ENCODE data around the gene LRMDA.

- TF ChIP-seq CBX5 (IDR thresholded peaks at IDR 0.05; ENCODE audit: low read depth, low read length), result no peak
- no peak for TF ChIP-seq YY1 (IDR thresholded peaks at IDR 0.05; ENCODE audit: low read depth, low read length)
- TF ChIP-seq SUZ12 (IDR thresholded peaks at IDR 0.05; ENCODE audit: low read length), result no peak
- no peak for TF ChIP-seq POLR2A (IDR thresholded peaks at IDR 0.05; ENCODE audit: control extremely low read depth in 1 of 2, low read depth in 2 of 2, low read length in 2 of 2)
- TF ChIP-seq, protein P1, sequence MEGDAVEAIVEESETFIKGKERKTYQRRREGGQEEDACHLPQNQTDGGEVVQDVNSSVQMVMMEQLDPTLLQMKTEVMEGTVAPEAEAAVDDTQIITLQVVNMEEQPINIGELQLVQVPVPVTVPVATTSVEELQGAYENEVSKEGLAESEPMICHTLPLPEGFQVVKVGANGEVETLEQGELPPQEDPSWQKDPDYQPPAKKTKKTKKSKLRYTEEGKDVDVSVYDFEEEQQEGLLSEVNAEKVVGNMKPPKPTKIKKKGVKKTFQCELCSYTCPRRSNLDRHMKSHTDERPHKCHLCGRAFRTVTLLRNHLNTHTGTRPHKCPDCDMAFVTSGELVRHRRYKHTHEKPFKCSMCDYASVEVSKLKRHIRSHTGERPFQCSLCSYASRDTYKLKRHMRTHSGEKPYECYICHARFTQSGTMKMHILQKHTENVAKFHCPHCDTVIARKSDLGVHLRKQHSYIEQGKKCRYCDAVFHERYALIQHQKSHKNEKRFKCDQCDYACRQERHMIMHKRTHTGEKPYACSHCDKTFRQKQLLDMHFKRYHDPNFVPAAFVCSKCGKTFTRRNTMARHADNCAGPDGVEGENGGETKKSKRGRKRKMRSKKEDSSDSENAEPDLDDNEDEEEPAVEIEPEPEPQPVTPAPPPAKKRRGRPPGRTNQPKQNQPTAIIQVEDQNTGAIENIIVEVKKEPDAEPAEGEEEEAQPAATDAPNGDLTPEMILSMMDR (IDR thresholded peaks at IDR 0.05; ENCODE audit: control extremely low read depth in 1 of 3, insufficient read depth in 1 of 3, low read depth in 1 of 3, low read length in 3 of 3), result no peak
- no peak for TF ChIP-seq CREB1 (IDR thresholded peaks at IDR 0.05)
- TF ChIP-seq MAX (IDR thresholded peaks at IDR 0.05), result no peak
- no peak for TF ChIP-seq TEAD4 (IDR thresholded peaks at IDR 0.05; ENCODE audit: low read depth, low read length)
- TF ChIP-seq, protein P2, sequence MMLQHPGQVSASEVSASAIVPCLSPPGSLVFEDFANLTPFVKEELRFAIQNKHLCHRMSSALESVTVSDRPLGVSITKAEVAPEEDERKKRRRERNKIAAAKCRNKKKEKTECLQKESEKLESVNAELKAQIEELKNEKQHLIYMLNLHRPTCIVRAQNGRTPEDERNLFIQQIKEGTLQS (IDR thresholded peaks at IDR 0.05; ENCODE audit: insufficient read depth, low read depth, low read length), result no peak
- no peak for TF ChIP-seq USF2 (IDR thresholded peaks at IDR 0.05; ENCODE audit: low read length)
- no peak for TF ChIP-seq GABPA (IDR thresholded peaks at IDR 0.05; ENCODE audit: borderline replicate concordance, insufficient read depth, low read length)
- no peak for TF ChIP-seq BRCA1 (IDR thresholded peaks at IDR 0.05; ENCODE audit: low read depth, low read length)
- no peak for TF ChIP-seq TCF12 (IDR thresholded peaks at IDR 0.05; ENCODE audit: low read depth, low read length)
These were observed 799.5 kb downstream of the LRMDA start for GRCh38 chr10:76230921-76231285.
